Activated T-cell treated with anti-CD3 and anti-CD28 coated beads, Interleukin-2, amount 50 U/mL, for 4 hours (primary cell): ENCODE data around the gene HMGB1. TPM values are rescaled to one million over a fixed set of nuclear protein-coding genes. Genes with fewer than 3 reads are reported as not detected.
"Not testable (repeated sequence)": the region's sequence is repeated elsewhere in the genome, so short reads cannot be mapped to it uniquely, and the experiment has no call there.

Source experiments
- ATAC-seq, 2 donors: fragments of 200-7000 bp; cut with Tn5 transposase; one replicate each; pipeline ENCODE4 v1.10.0; 2021
- DNase-seq: peaks from one replicate; pipeline ENCODE4 v3.0.0-alpha.2; 2020
- H3K27me3 Mint-ChIP-seq: one replicate; pipeline ENCODE4 v1.8.0; 2021; ENCODE audit warnings: low read depth, mixed read lengths
- H3K36me3 Mint-ChIP-seq: one replicate; pipeline ENCODE4 v1.8.0; 2022; ENCODE audit warnings: mixed read lengths; ENCODE audit not compliant: insufficient read depth
- H3K4me1 Mint-ChIP-seq: one replicate; pipeline ENCODE4 v1.8.0; 2021; ENCODE audit warnings: low read depth, mixed read lengths
- H3K4me3 Mint-ChIP-seq: one replicate; pipeline ENCODE4 v1.8.0; 2021; ENCODE audit warnings: mild to moderate bottlenecking, moderate library complexity, mixed read lengths
- H3K9me3 Mint-ChIP-seq: one replicate; pipeline ENCODE4 v1.8.0; 2021; ENCODE audit warnings: mixed read lengths
- total RNA-seq, 3 donors: library from RNA; stranded (reverse); gene quantifications; one replicate each; pipeline ENCODE4 v1.2.1, GENCODE V29; 2021

HMGB1 gene
- total RNA-seq, 3 donors from 2014 or later: 372 to 448 (median 435) TPM

GRCh38 chr13:30454991-30455390, 10.7 kb downstream of the HMGB1 start:
- DNase-seq (no peak), ATAC-seq (no peak)
- Mint-ChIP-seq H3K4me1 (peaks cover 12% of the 10 kb centered on the region), H3K4me3 (no peak overlapping the region), H3K36me3 (peaks cover 8% of the 10 kb centered on the region), H3K27me3 (no peaks in the 10 kb centered on the region), H3K9me3 (no peaks in the 10 kb centered on the region)

- ATAC-seq (no peak), DNase-seq (no peak)
- H3K36me3 Mint-ChIP-seq: peaks cover 3% of the 10 kb centered on the region
- H3K4me1 Mint-ChIP-seq: peaks cover 3% of the 10 kb centered on the region
- H3K27me3 Mint-ChIP-seq: no peaks in the 10 kb centered on the region
- no peaks in the 10 kb centered on the region for H3K9me3 Mint-ChIP-seq
- no peak overlapping the region for H3K4me3 Mint-ChIP-seq
Observed at GRCh38 chr13:30453727-30454126, 12.0 kb downstream of the HMGB1 start.

GRCh38 chr13:30451476-30451875, 14.3 kb downstream of the HMGB1 start:
- H3K4me1 Mint-ChIP-seq, H3K9me3 Mint-ChIP-seq, ATAC-seq, DNase-seq, H3K27me3 Mint-ChIP-seq, H3K36me3 Mint-ChIP-seq, H3K4me3 Mint-ChIP-seq: not testable (repeated sequence)

GRCh38 chr13:30450066-30450465, 15.7 kb downstream of the HMGB1 start:
- peaks cover 5% of the 10 kb centered on the region for H3K4me1 Mint-ChIP-seq
- no peak for ATAC-seq
- H3K4me3 Mint-ChIP-seq: no peak overlapping the region
- no peaks in the 10 kb centered on the region for H3K36me3 Mint-ChIP-seq
- peaks cover 3% of the 10 kb centered on the region for H3K27me3 Mint-ChIP-seq
- H3K9me3 Mint-ChIP-seq: no peaks in the 10 kb centered on the region
- DNase-seq: no peak

GRCh38 chr13:30448441-30448840, 17.3 kb downstream of the HMGB1 start:
- ATAC-seq (no peak), DNase-seq (no peak)
- H3K4me1 Mint-ChIP-seq: peaks cover 5% of the 10 kb centered on the region
- H3K4me3 Mint-ChIP-seq: no peak overlapping the region
- H3K36me3 Mint-ChIP-seq: no peaks in the 10 kb centered on the region
- peaks cover 3% of the 10 kb centered on the region for H3K27me3 Mint-ChIP-seq
- no peaks in the 10 kb centered on the region for H3K9me3 Mint-ChIP-seq

GRCh38 chr13:30446126-30446500, 19.6 kb downstream of the HMGB1 start:
- no peaks in the 10 kb centered on the region for H3K9me3 Mint-ChIP-seq
- DNase-seq: no peak
- peaks cover 8% of the 10 kb centered on the region for H3K4me1 Mint-ChIP-seq
- no peaks in the 10 kb centered on the region for H3K36me3 Mint-ChIP-seq
- peaks cover 3% of the 10 kb centered on the region for H3K27me3 Mint-ChIP-seq
- no peak for ATAC-seq
- peak overlapping the region; percentile 16 for H3K4me3 Mint-ChIP-seq

GRCh38 chr13:30443957-30444404, 21.8 kb downstream of the HMGB1 start:
- ATAC-seq (no peak), DNase-seq (no peak)
- H3K27me3 Mint-ChIP-seq: peaks cover 3% of the 10 kb centered on the region
- peaks cover 13% of the 10 kb centered on the region for H3K4me1 Mint-ChIP-seq
- H3K4me3 Mint-ChIP-seq: no peak overlapping the region
- H3K36me3 Mint-ChIP-seq: no peaks in the 10 kb centered on the region
- no peaks in the 10 kb centered on the region for H3K9me3 Mint-ChIP-seq

- not testable (repeated sequence) for H3K4me3 Mint-ChIP-seq, DNase-seq, H3K36me3 Mint-ChIP-seq, ATAC-seq, H3K9me3 Mint-ChIP-seq, H3K27me3 Mint-ChIP-seq
- peaks cover 13% of the 10 kb centered on the region for H3K4me1 Mint-ChIP-seq
Observed at GRCh38 chr13:30443491-30443890, 22.2 kb downstream of the HMGB1 start.

GRCh38 chr13:30442926-30443325, 22.8 kb downstream of the HMGB1 start:
- DNase-seq: no peak
- Mint-ChIP-seq H3K36me3 (no peaks in the 10 kb centered on the region), H3K27me3 (peaks cover 3% of the 10 kb centered on the region), H3K9me3 (no peaks in the 10 kb centered on the region), H3K4me3 (no peak overlapping the region), H3K4me1 (peaks cover 13% of the 10 kb centered on the region)
- no peak for ATAC-seq

- DNase-seq: no peak
- Mint-ChIP-seq H3K27me3 (peaks cover 2% of the 10 kb centered on the region), H3K36me3 (no peaks in the 10 kb centered on the region), H3K4me1 (peaks cover 13% of the 10 kb centered on the region), H3K9me3 (no peaks in the 10 kb centered on the region), H3K4me3 (no peak overlapping the region)
- peak in 1 of 2 donors; percentile 48 for ATAC-seq
Observed at GRCh38 chr13:30440910-30441703, 24.6 kb downstream of the HMGB1 start.

- no peaks in the 10 kb centered on the region for H3K9me3 Mint-ChIP-seq
- ATAC-seq: no peak
- no peak overlapping the region for H3K4me3 Mint-ChIP-seq
- DNase-seq: no peak
- no peaks in the 10 kb centered on the region for H3K36me3 Mint-ChIP-seq
- no peaks in the 10 kb centered on the region for H3K27me3 Mint-ChIP-seq
- H3K4me1 Mint-ChIP-seq: peaks cover 8% of the 10 kb centered on the region
Observed at GRCh38 chr13:30438286-30438685, 27.4 kb downstream of the HMGB1 start.

- H3K4me3 Mint-ChIP-seq: no peak overlapping the region
Observed at GRCh38 chr13:30437177-30437576, 28.6 kb downstream of the HMGB1 start.

GRCh38 chr13:30435911-30436451, 29.8 kb downstream of the HMGB1 start:
- Mint-ChIP-seq H3K36me3 (no peaks in the 10 kb centered on the region), H3K4me3 (no peak overlapping the region), H3K9me3 (no peaks in the 10 kb centered on the region), H3K4me1 (peaks cover 13% of the 10 kb centered on the region), H3K27me3 (no peaks in the 10 kb centered on the region)
- DNase-seq (no peak), ATAC-seq (no peak)

More at GRCh38 chr13:30437177-30437576, 28.6 kb downstream of the HMGB1 start:
- Mint-ChIP-seq H3K4me1 (peaks cover 8% of the 10 kb centered on the region), H3K36me3 (no peaks in the 10 kb centered on the region), H3K9me3 (no peaks in the 10 kb centered on the region), H3K27me3 (no peaks in the 10 kb centered on the region)
- no peak for DNase-seq
- ATAC-seq: no peak

GRCh38 chr13:30431269-30431940, 34.3 kb downstream of the HMGB1 start:
- no peak overlapping the region for H3K4me3 Mint-ChIP-seq
- no peaks in the 10 kb centered on the region for H3K9me3 Mint-ChIP-seq
- no peaks in the 10 kb centered on the region for H3K27me3 Mint-ChIP-seq
- ATAC-seq: peak in 1 of 2 donors; percentile 3
- no peaks in the 10 kb centered on the region for H3K36me3 Mint-ChIP-seq
- H3K4me1 Mint-ChIP-seq: peaks cover 29% of the 10 kb centered on the region
- no peak for DNase-seq
